HEK293T (cell line): ENCODE data around the gene CYSLTR2.

Experiments
- CTBP1 ChIP-seq: fragments of 450-650 bp; IDR thresholded peaks from 2 replicates; pipeline ENCODE4 v1.6.1; 2016; ENCODE audit warnings: borderline replicate concordance
- ELF4 ChIP-seq: fragments of 450-650 bp; IDR thresholded peaks from 2 replicates; pipeline ENCODE4 v1.6.1; 2017; ENCODE audit warnings: antibody characterized with exemption
- FOXK2 ChIP-seq: fragments of 450-650 bp; IDR thresholded peaks from 2 replicates; pipeline ENCODE4 v1.6.1; 2016; ENCODE audit warnings: mild to moderate bottlenecking
- NFRKB ChIP-seq: fragments of 450-650 bp; IDR thresholded peaks from 2 replicates; pipeline ENCODE4 v1.6.1; 2016; ENCODE audit warnings: mild to moderate bottlenecking, moderate library complexity
- PKNOX1 ChIP-seq: fragments of 450-650 bp; IDR thresholded peaks from 2 replicates; pipeline ENCODE4 v1.6.1; 2016
- SUZ12 ChIP-seq: fragments of 450-650 bp; IDR thresholded peaks from 2 replicates; pipeline ENCODE4 v1.6.1; 2016; ENCODE audit warnings: mild to moderate bottlenecking

- no peak for TF ChIP-seq FOXK2
- TF ChIP-seq ELF4, result no peak
- TF ChIP-seq CTBP1, result no peak
- TF ChIP-seq SUZ12, result no peak
- TF ChIP-seq PKNOX1, result no peak
- TF ChIP-seq NFRKB, result no peak
Observed at GRCh38 chr13:48750588-48751383, 97.1 kb downstream of the CYSLTR2 start.
